D721Med (cell line): ENCODE measurements around the gene ANKH.

Source experiments
- DNase-seq: peaks from one replicate; pipeline ENCODE4 v3.0.0; 2011; ENCODE audit warnings: low spot score; ENCODE audit not compliant: insufficient read length
- FAIRE-seq: peaks from 2 replicates; lab custom pipeline; 2011; peaks lifted over from hg19 to GRCh38; lab: Jason Lieb, UNC
- TF ChIP-seq, protein P1 (sequence below): IDR thresholded peaks from 2 replicates; pipeline ENCODE4 v1.5.1; 2012; ENCODE audit warnings: mild to moderate bottlenecking, control low read depth; ENCODE audit not compliant: insufficient read depth; ENCODE audit errors: missing control alignments

The ANKH gene

GRCh38 chr5:14665101-14665822 lies 206.3 kb downstream of the ANKH start:
- FAIRE-seq (no peak), DNase-seq (no peak)
- TF ChIP-seq, protein P1, sequence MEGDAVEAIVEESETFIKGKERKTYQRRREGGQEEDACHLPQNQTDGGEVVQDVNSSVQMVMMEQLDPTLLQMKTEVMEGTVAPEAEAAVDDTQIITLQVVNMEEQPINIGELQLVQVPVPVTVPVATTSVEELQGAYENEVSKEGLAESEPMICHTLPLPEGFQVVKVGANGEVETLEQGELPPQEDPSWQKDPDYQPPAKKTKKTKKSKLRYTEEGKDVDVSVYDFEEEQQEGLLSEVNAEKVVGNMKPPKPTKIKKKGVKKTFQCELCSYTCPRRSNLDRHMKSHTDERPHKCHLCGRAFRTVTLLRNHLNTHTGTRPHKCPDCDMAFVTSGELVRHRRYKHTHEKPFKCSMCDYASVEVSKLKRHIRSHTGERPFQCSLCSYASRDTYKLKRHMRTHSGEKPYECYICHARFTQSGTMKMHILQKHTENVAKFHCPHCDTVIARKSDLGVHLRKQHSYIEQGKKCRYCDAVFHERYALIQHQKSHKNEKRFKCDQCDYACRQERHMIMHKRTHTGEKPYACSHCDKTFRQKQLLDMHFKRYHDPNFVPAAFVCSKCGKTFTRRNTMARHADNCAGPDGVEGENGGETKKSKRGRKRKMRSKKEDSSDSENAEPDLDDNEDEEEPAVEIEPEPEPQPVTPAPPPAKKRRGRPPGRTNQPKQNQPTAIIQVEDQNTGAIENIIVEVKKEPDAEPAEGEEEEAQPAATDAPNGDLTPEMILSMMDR = no peak

- FAIRE-seq (no peak), DNase-seq (peak; percentile 81)
- TF ChIP-seq, protein P1 = no peak
Observed at GRCh38 chr5:14664270-14665100, 207.1 kb downstream of the ANKH start, which contains the start of gene OTULIN. OTULIN (plus strand) TSS chr5:14664718; CDS start chr5:14664826, 108 bp downstream.

DNA sequence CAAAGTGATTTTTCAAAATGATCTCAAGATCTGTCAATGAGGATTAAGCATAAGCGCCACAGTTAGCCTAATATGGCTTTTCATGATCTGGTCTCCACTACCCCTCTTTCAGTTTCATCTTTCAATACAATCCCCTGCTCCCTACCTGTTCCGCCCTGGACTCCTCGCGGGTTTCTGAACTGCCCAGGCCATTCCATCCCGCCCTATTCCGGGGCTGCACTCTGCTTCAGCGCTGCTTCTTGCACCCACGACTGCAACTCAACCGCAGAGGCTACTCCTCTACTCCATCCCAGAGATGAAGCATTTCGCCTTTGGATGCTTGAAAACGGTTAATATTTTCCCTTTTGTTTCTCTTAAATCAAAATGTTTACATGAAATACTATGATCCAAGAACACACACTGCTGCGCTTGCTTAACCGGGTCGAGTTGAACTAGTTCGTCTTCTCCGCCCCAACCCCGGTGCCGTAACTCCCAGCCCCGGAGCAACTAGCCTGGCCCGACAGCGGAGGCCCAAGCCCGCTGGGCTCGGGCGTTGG lies 207.8 kb downstream of the ANKH start:
- no peak for FAIRE-seq
- DNase-seq = no peak
- TF ChIP-seq, protein P1 = no peak

DNA sequence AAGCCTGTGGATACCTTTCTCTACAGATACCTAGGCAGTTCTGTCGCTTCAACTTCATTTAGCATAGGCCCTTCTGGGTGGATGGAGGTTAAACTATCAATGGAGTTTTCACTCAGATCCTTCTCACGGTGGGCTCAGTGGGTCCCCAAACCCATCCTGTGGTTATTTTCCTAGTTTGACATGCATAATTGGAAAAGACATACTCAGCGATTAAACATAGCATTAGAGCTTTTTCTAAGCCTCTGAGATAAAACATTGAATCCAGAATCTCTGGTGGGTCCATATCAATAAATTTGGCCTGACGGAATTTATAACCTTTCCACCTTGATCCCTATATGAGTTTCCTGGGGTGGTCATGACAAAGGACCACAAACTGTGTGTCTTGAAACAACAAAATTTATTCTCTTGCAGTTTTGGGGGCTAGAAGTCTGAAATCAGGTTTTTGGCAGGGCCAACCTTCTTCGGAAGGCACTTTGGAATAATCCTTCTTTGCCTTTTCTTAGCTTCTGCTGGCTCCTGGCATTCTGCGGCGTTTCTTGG lies 208.8 kb downstream of the ANKH start:
- TF ChIP-seq, protein P1 = no peak
- no peak for FAIRE-seq
- DNase-seq = no peak

- no peak for DNase-seq
- TF ChIP-seq, protein P1 = no peak
- no peak for FAIRE-seq
Observed at GRCh38 chr5:14660833-14661232, 210.7 kb downstream of the ANKH start.

GRCh38 chr5:14659821-14660607 lies 211.6 kb downstream of the ANKH start:
- DNase-seq = no peak
- no peak for FAIRE-seq
- TF ChIP-seq, protein P1 = no peak
